ENCODE measurements around the gene LTBP1.
"Not testable (repeated sequence)": the region's sequence is repeated elsewhere in the genome, so short reads cannot be mapped to it uniquely, and the experiment has no call there.

Gene LTBP1

DNA sequence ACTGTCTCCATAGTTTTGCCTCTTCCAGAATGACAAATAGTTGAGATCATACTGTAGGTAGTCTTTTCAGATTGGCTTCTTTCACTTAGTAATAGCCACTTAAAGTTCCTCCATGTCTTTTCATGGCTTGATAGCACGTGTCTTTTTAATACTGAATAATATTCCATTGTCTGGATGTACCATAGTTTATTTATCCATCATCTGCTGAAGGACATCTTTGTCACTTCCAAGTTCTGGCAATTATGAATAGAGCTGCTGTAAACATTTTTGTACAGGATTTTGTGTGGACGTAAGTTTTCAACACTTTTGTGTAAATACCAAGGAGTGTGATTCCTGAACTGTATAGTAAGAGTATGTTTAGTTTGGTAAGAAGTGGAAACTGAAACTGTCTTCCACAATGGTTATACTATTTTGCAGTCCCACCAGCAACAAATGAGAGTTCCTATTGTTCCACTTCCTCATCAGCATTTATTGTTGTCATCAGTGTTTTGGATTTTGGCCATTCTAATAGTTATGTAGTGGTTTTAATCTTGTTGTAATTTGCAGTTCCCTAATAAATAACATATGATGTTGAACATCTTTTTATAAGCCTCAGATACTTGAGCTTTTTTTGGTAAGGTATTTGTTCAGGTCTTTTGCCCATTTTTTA lies 18.9 kb downstream of the LTBP1 start:
- no peak for DNase-seq (ENCODE audit: extremely low read depth, low read depth)
- no peak for TF ChIP-seq CTCF (IDR thresholded peaks at IDR 0.05; ENCODE audit: low read depth, low read length)

DNA sequence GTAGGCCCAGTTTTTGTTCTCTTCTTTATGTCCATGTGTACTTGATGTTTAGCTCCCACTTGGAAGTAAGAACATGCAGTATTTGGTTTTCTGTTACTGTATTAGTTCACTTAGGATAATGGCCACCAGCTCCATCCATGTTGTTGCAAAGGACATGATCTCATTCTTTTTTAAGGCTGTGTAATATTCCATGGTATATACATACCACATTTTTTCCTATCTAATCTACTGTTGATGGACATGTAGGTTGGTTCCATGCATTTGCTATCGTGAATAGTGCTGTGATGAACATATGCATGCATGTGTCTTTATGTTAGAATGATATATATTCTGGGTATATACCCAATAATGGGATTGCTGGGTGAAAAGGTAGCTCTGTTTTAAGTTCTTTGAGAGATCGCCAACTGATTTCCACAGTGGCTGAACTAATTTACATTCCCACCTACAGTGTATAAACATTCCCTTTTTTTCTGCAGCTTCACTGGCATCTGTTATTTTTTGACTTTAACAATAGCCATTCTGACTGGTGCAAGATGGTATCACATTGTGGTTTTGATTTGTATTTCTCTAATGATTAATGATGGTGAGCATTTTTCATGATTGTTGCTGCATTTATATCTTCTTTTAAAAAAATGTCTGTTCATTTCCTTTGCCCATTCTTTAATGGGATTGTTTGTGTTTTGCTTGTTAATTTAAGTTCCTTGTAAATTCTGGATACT lies 22.9 kb downstream of the LTBP1 start:
- TF ChIP-seq CTCF (IDR thresholded peaks at IDR 0.05; ENCODE audit: low read depth, low read length), result no peak
- no peak for DNase-seq (ENCODE audit: extremely low read depth, low read depth)

DNA sequence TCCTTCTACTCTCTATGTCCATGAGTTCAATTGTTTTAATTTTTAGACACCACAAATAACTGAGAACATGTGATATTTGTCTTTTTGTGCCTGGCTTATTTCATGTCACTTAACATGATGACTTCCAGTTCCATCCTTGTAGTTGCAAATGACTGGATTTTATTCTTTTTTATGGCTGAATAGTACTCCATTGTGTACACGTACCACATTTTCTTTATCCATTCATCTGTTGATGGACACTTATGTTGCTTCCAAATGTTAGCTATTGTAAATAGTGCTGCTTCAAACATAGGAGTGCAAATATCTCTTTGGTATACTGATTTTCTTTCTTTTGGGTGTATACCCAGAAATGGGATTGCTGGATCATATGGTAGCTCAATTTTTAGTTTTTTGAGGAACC lies 27.0 kb downstream of the LTBP1 start:
- DNase-seq (ENCODE audit: extremely low read depth, low read depth), result not testable (repeated sequence)

- TF ChIP-seq CTCF (IDR thresholded peaks at IDR 0.05; ENCODE audit: low read depth, low read length), result no peak
- no peak for DNase-seq (ENCODE audit: extremely low read depth, low read depth)
Observed at GRCh38 chr2:32976409-32977063, 29.8 kb downstream of the LTBP1 start.

DNA sequence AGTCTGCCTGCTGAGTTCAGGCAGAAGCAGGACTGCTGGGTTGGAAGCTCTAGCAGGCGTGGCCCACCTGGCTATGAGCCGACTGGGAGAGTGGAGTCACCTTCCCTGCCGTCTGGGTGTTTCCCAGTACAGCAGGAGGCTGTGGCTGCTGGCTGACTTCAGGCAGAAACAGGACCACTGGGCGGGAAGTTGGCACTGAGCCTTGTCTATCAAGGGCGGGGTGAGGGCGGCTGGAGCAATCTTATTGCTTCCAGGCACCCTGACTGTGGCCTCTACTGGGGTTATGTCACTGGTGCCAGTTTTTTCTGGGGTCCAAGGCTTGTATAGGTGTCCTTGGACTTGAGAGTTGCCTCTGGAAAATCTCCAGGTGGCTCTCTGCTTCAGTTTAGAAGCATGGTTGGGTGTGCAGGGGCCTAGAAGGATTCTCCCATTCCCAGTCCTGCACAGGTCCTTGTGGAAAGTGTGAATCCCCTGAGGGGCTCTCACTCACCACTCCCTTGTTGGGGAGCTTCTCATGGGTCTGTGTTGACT lies 30.5 kb downstream of the LTBP1 start:
- DNase-seq (ENCODE audit: extremely low read depth, low read depth), result no peak
- no peak for TF ChIP-seq CTCF (IDR thresholded peaks at IDR 0.05; ENCODE audit: low read depth, low read length)

GRCh38 chr2:32981612-32982011 lies 34.9 kb downstream of the LTBP1 start:
- DNase-seq (ENCODE audit: extremely low read depth, low read depth), result no peak
- no peak for TF ChIP-seq CTCF (IDR thresholded peaks at IDR 0.05; ENCODE audit: low read depth, low read length)

DNA sequence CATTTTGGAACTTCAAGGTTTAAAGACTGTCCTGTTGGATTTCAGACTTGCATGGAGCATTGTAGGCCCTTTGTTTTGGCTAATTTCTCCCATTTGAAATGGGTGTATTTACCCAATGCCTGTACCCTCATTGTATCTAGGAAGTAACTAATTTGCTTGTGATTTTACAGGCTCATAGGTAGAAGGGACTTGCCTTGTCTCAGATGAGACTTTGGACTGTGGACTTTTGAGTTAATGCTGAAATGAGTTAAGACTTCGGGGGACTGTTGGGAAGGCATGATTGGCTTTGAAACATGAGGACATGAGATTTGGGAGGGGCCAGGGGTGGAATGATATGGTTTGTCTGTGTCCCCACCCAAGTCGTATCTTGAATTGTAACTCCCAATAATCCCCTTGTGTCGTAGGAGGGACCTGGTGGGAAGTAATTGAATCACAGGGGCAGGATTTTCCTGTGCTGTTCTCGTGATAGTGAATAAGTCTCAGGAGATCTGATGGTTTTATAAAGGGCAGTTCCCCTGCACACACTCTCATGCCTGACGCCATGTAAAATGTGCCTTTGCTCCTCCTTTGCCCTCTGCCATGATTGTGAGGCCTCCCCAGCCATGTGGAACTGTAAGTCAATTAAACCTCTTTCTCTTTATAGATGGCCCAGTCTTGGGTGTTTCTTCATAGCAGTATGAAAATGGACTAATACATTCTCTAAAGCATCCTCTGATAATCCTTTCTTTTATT lies 36.6 kb downstream of the LTBP1 start:
- not testable (repeated sequence) for DNase-seq (ENCODE audit: extremely low read depth, low read depth)

- TF ChIP-seq CTCF (IDR thresholded peaks at IDR 0.05; ENCODE audit: low read depth, low read length), result no peak
- no peak for DNase-seq (ENCODE audit: extremely low read depth, low read depth)
Observed at GRCh38 chr2:32986480-32986879, 39.7 kb downstream of the LTBP1 start.
